K562 (cell line): Measurements from ENCODE around the gene INSYN2B. TPM values are rescaled to one million over a fixed set of nuclear protein-coding genes. Genes with fewer than 3 reads are reported as not detected.

Experiments used
- ATAC-seq: fragments of 200-7000 bp; cut with Tn5 transposase; 3 replicates; pipeline ENCODE4 v1.9.1; 2020; ENCODE audit warnings: moderate library complexity
- BruUV-seq: library from RNA; stranded (reverse); fragments of 400-500 nt; replicated peaks from 2 replicates; lab custom pipeline; 2021; lab: Mats Ljungman, UMichigan
- CTCF ChIA-PET: fragments of 300-600 bp; formaldehyde crosslinking; extraction: SDS; loops from one replicate; lab custom pipeline; 2021; ENCODE audit warnings: low intra/inter-chr PET ratio; lab: Yijun Ruan, JAX
- POLR2A ChIA-PET: fragments of 300-600, 350-650 bp; sonication (Branson Sonifier 250); formaldehyde crosslinking; extraction: SDS; loops from one replicate; lab custom pipeline; 2021; ENCODE audit warnings: antibody characterized with exemption, inconsistent platforms; lab: Yijun Ruan, JAX
- DNase-seq, 4 experiments: peaks; one replicate each; pipeline versions ENCODE4 v3.0.0 to v3.0.0-alpha.2; 2011 to 2018; ENCODE audit warnings: low spot score in 3 of 4, mixed read lengths in 3 of 4; ENCODE audit errors: extremely low read depth in 1 of 4
- FAIRE-seq: peaks from 2 replicates; lab custom pipeline; 2011; peaks lifted over from hg19 to GRCh38; lab: Jason Lieb, UNC
- H2AFZ ChIP-seq: 2 replicates; pipeline ENCODE4 v1.6.0; 2011; ENCODE audit warnings: low read depth, low read length, control low read depth, inconsistent platforms
- H3K27ac ChIP-seq: fragments of 200-600 bp; 3 replicates; pipeline ENCODE4 v1.8.0; 2011; ENCODE audit warnings: low read depth, mild to moderate bottlenecking, control low read depth, inconsistent platforms, low read length, moderate library complexity, mixed read lengths; ENCODE audit errors: extremely low read depth
- H3K27me3 ChIP-seq, 2 experiments: fragments of 300-600 bp in 1 of 2; 2 replicates in 1 of 2; 3 replicates in 1 of 2; pipeline versions ENCODE4 v1.6.0 to v1.8.0; 2011; ENCODE audit warnings: inconsistent platforms in 2 of 2, low read length in 2 of 2, mild to moderate bottlenecking in 1 of 2, mixed read lengths in 1 of 2, moderate library complexity in 1 of 2; ENCODE audit not compliant: control insufficient read depth in 2 of 2, insufficient read depth in 2 of 2
- H3K36me3 ChIP-seq: fragments of 300-600 bp; 3 replicates; pipeline ENCODE4 v1.8.0; 2011; ENCODE audit warnings: mild to moderate bottlenecking, low read length, inconsistent platforms; ENCODE audit not compliant: control insufficient read depth, insufficient read depth
- H3K4me1 ChIP-seq, 2 experiments: fragments of 200-600 bp in 1 of 2; replicated peaks in 1 of 2; 2 replicates in 1 of 2; 3 replicates in 1 of 2; pipeline versions ENCODE4 v1.5.1 to v1.8.0; 2011; ENCODE audit warnings: inconsistent platforms in 2 of 2, low read length in 2 of 2, mild to moderate bottlenecking in 1 of 2, mixed read lengths in 1 of 2, moderate library complexity in 1 of 2; ENCODE audit not compliant: control insufficient read depth in 2 of 2, insufficient read depth in 2 of 2
- H3K4me2 ChIP-seq: 2 replicates; pipeline ENCODE4 v1.6.1; 2011; ENCODE audit warnings: low read length, control low read depth, inconsistent platforms, mixed read lengths; ENCODE audit not compliant: insufficient read depth
- H3K4me3 ChIP-seq: fragments of 200-600 bp; sonication (generic), shearing (Covaris generic); 2 replicates; pipeline ENCODE4 v1.5.1; 2016; ENCODE audit warnings: control low read depth, inconsistent platforms
- H3K79me2 ChIP-seq: fragments of 200-600 bp; 3 replicates; pipeline ENCODE4 v1.8.0; 2011; ENCODE audit warnings: low read length, inconsistent platforms; ENCODE audit not compliant: control insufficient read depth, insufficient read depth
- H3K9ac ChIP-seq, 2 experiments: 2 replicates each; pipeline versions ENCODE4 v1.6.0 to v1.6.1; 2011; ENCODE audit warnings: low read depth in 2 of 2, low read length in 2 of 2, control low read depth in 1 of 2, inconsistent platforms in 1 of 2, mild to moderate bottlenecking in 1 of 2, mixed read lengths in 1 of 2; ENCODE audit not compliant: insufficient read depth in 1 of 2
- H3K9me1 ChIP-seq: one replicate; pipeline ENCODE4 v1.6.0; 2011; ENCODE audit warnings: inconsistent platforms, mild to moderate bottlenecking, low read length, moderate library complexity; ENCODE audit not compliant: control insufficient read depth, insufficient read depth
- H3K9me3 ChIP-seq: replicated peaks from 2 replicates; pipeline ENCODE4 v1.5.1; 2011; ENCODE audit warnings: low read depth, low read length, inconsistent platforms; ENCODE audit not compliant: control insufficient read depth, insufficient read depth
- H4K20me1 ChIP-seq: replicated peaks from 2 replicates; pipeline ENCODE4 v1.6.1; 2011; ENCODE audit warnings: low read length, inconsistent platforms, mixed read lengths; ENCODE audit not compliant: control insufficient read depth, insufficient read depth
- CBX3 ChIP-seq, 2 experiments: IDR thresholded peaks; 1 replicate in 1 of 2; 2 replicates in 1 of 2; pipeline ENCODE4 v1.6.1; 2012; ENCODE audit warnings: inconsistent platforms in 2 of 2, low read length in 2 of 2, borderline replicate concordance in 1 of 2, control low read depth in 1 of 2
- E2F4 ChIP-seq: sonication (generic); formaldehyde crosslinking; IDR thresholded peaks from 2 replicates; pipeline ENCODE4 v1.8.0; 2022; ENCODE audit warnings: mild to moderate bottlenecking, low read depth, missing genetic modification reagents
- HDAC6 ChIP-seq: IDR thresholded peaks from 2 replicates; pipeline ENCODE4 v1.6.1; 2012; ENCODE audit warnings: low read depth, mild to moderate bottlenecking, control low read depth, inconsistent platforms, low read length, moderate library complexity
- HSF4 ChIP-seq: fragments of 250-450 bp; sonication (Bioruptor Pico); IDR thresholded peaks from 2 replicates; pipeline ENCODE4 v2.1.2; 2022; ENCODE audit warnings: mild to moderate bottlenecking, moderate library complexity, borderline replicate concordance
- JUN ChIP-seq, 2 experiments: sonication (generic) in 1 of 2; formaldehyde crosslinking in 1 of 2; IDR thresholded peaks; 2 replicates each; pipeline versions ENCODE4 v1.6.1 to v1.8.0; 2012 to 2022; ENCODE audit warnings: borderline replicate concordance in 2 of 2, mild to moderate bottlenecking in 2 of 2, improper control_type of control experiment in 1 of 2, low read depth in 1 of 2, low read length in 1 of 2, missing genetic modification reagents in 1 of 2
- KLF1 ChIP-seq: fragments of 450-650 bp; IDR thresholded peaks from 2 replicates; pipeline ENCODE4 v1.6.1; 2016; ENCODE audit warnings: missing genetic modification characterization, missing compliant biosample characterization
- SIX5 ChIP-seq, 2 experiments: IDR thresholded peaks; 2 replicates each; pipeline ENCODE4 v1.6.1; 2011; ENCODE audit warnings: low read length in 2 of 2, borderline replicate concordance in 1 of 2, low read depth in 1 of 2, mild to moderate bottlenecking in 1 of 2, moderate library complexity in 1 of 2; ENCODE audit not compliant: insufficient read depth in 1 of 2
- SMAD1 ChIP-seq: fragments of 150-350 bp; IDR thresholded peaks from 2 replicates; pipeline ENCODE4 v1.6.1; 2014; ENCODE audit warnings: low read length, low read depth; ENCODE audit not compliant: partially characterized antibody
- TARDBP ChIP-seq: fragments of 450-650 bp; IDR thresholded peaks from 2 replicates; pipeline ENCODE4 v1.6.1; 2016
- ZKSCAN8 ChIP-seq: fragments of 200-800 bp; sonication (Bioruptor generic); IDR thresholded peaks from 2 replicates; pipeline ENCODE4 v1.6.1; 2016; ENCODE audit warnings: missing genetic modification characterization, missing compliant biosample characterization
- ZNF436 ChIP-seq: fragments of 250-450, 450-650 bp; sonication (Bioruptor Pico); formaldehyde crosslinking; IDR thresholded peaks from 2 replicates; pipeline ENCODE4 v1.7.0; 2020; ENCODE audit warnings: mild to moderate bottlenecking
- ZNF766 ChIP-seq: fragments of 200-800 bp; sonication (Bioruptor generic); conservative IDR thresholded peaks from 2 replicates; pipeline ENCODE4 v1.6.1; 2016; ENCODE audit warnings: missing genetic modification characterization, missing compliant biosample characterization
- WGBS: fragments of 100-300 bp; shearing (Covaris generic); methylation state at CpG from one replicate; pipeline ENCODE4 v1.1.6; 2016; ENCODE audit warnings: low coverage, mixed read lengths; ENCODE audit not compliant: insufficient coverage; ENCODE audit errors: missing lambda C conversion rate; 5-methylcytosine and 5-hydroxymethylcytosine counted together
- in situ Hi-C: fragments of 300-500 bp; cut with MboI; formaldehyde crosslinking; loops from 4 replicates; pipeline ENCODE4 v1.15.0; 2018; ENCODE audit warnings: inconsistent platforms, mixed read lengths
- intact Hi-C: fragments of 100-400 bp; cut with micrococcal nuclease; formaldehyde crosslinking; loops from 2 replicates; pipeline ENCODE4 v1.14.2; 2022
- polyA plus RNA-seq, 8 experiments: library from polyadenylated mRNA; depleted of rRNA in 4 of 8; stranded (reverse) in 5 of 8; unstranded in 3 of 8; fragments of >200 nt; fragmentation: Nextera tagmentation in 2 of 8; fragmentation: Illumina TruSeq in 1 of 8; extraction: Ambion mirVana in 2 of 8; extraction: Trizol in 1 of 8; gene quantifications; 2 replicates each; pipeline versions ENCODE4 v1.2.1 to v1.2.3, GENCODE V29; 2011 to 2014; ENCODE audit warnings: inconsistent platforms in 1 of 8, missing spikeins in 1 of 8
- total RNA-seq, 7 experiments: library from RNA; depleted of rRNA in 6 of 7; stranded (reverse); fragments of >200 nt in 6 of 7; fragmentation: Illumina TruSeq in 2 of 7; extraction: Trizol in 2 of 7; gene quantifications; 2 replicates each; pipeline versions ENCODE4 v1.2.1 to v1.2.3, GENCODE V29; 2011 to 2021; ENCODE audit warnings: low replicate concordance in 1 of 7
- TF ChIP-seq, protein P1 (sequence below): fragments of 200-800 bp; sonication (Bioruptor generic); IDR thresholded peaks from 2 replicates; pipeline ENCODE4 v1.6.1; 2017; ENCODE audit warnings: missing genetic modification characterization, missing compliant biosample characterization

Gene INSYN2B
- total and polyA plus RNA-seq, 9 of the 15 experiments (the other 6 are each of a cell fraction or from before 2014, with no cell fraction given), result not detected

- Histone ChIP-seq H4K20me1 (no peaks in the 10 kb centered on the region), H3K4me1 (no peaks in the 10 kb centered on the region), H3K4me2 (no peak overlapping the region), H3K9me1 (no peaks in the 10 kb centered on the region), H3K79me2 (no peaks in the 10 kb centered on the region), H3K27ac (no peak overlapping the region), H3K27me3 (peaks cover 0 to 5% of the 10 kb centered on the region in 2 experiments; a peak in 2 of 5 replicates), H3K36me3 (no peaks in the 10 kb centered on the region), H2AFZ (no peak overlapping the region), H3K4me3 (no peak overlapping the region), H3K9ac (no peak overlapping the region), H3K9me3 (no peaks in the 10 kb centered on the region)
- TF ChIP-seq E2F4 (CRISPR knock-in tag) (no peak), TARDBP (no peak), SIX5 (IDR thresholded peaks at IDR 0.05; ENCODE audit: borderline replicate concordance in 1 of 2, insufficient read depth in 1 of 2, low read depth in 1 of 2, low read length in 2 of 2) (no peak), ZNF766 (CRISPR knock-in tag) (no peak)
- no TSS peak for BruUV-seq
- no peak for FAIRE-seq
- ChIA-PET POLR2A (interaction anchor here (0.6 kb wide), 1 partner anchor 86 kb away, joined by 4 read pairs; no protein-coding TSS in a partner anchor), CTCF (no interaction called here)
- no peak for DNase-seq
- intact Hi-C loops (no loop called here), in situ Hi-C loops (no loop called here)
- ATAC-seq, result no peak
- 4% methylated on average over 4 of the region's 4 CpGs for WGBS
Observed at GRCh38 chr5:169943026-169943425, 37.3 kb downstream of the INSYN2B start.

GRCh38 chr5:169942181-169942580, 38.1 kb downstream of the INSYN2B start:
- Histone ChIP-seq H3K27me3 (peaks cover 0 to 5% of the 10 kb centered on the region in 2 experiments; a peak in 2 of 5 replicates), H3K27ac (no peak overlapping the region), H3K79me2 (no peaks in the 10 kb centered on the region), H3K36me3 (no peaks in the 10 kb centered on the region), H3K4me1 (no peaks in the 10 kb centered on the region), H4K20me1 (no peaks in the 10 kb centered on the region), H3K4me2 (no peak overlapping the region), H2AFZ (no peak overlapping the region), H3K9me1 (no peaks in the 10 kb centered on the region), H3K9ac (no peak overlapping the region), H3K4me3 (no peak overlapping the region), H3K9me3 (no peaks in the 10 kb centered on the region)
- 0% methylated on average over 1 of the region's 1 CpG for WGBS
- no TSS peak for BruUV-seq
- intact Hi-C loops, result no loop called here
- ATAC-seq (no peak), DNase-seq (no peak), FAIRE-seq (no peak)
- no peak for TF ChIP-seq HDAC6
- TF ChIP-seq, protein P1, sequence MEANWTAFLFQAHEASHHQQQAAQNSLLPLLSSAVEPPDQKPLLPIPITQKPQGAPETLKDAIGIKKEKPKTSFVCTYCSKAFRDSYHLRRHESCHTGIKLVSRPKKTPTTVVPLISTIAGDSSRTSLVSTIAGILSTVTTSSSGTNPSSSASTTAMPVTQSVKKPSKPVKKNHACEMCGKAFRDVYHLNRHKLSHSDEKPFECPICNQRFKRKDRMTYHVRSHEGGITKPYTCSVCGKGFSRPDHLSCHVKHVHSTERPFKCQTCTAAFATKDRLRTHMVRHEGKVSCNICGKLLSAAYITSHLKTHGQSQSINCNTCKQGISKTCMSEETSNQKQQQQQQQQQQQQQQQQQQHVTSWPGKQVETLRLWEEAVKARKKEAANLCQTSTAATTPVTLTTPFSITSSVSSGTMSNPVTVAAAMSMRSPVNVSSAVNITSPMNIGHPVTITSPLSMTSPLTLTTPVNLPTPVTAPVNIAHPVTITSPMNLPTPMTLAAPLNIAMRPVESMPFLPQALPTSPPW, result no peak
- TF ChIP-seq SIX5 (IDR thresholded peaks at IDR 0.05; ENCODE audit: borderline replicate concordance in 1 of 2, insufficient read depth in 1 of 2, low read depth in 1 of 2, low read length in 2 of 2), result no peak
- no peak for TF ChIP-seq HSF4
- no peak for TF ChIP-seq CBX3 (IDR thresholded peaks at IDR 0.05; ENCODE audit: borderline replicate concordance in 1 of 2, low read length in 2 of 2)
- TF ChIP-seq JUN (IDR thresholded peaks at IDR 0.05; ENCODE audit: borderline replicate concordance, low read depth, low read length), result no peak
- no peak for TF ChIP-seq JUN (CRISPR knock-in tag; IDR thresholded peaks at IDR 0.05; ENCODE audit: borderline replicate concordance)
- TF ChIP-seq ZKSCAN8 (CRISPR knock-in tag), result no peak
- TF ChIP-seq SMAD1, result no peak
- TF ChIP-seq ZNF436 (CRISPR knock-in tag), result no peak
- TF ChIP-seq KLF1 (tag), result no peak
- in situ Hi-C loops, result no loop called here
- POLR2A ChIA-PET, result interaction anchor here (0.6 kb wide), 1 partner anchor 86 kb away, joined by 4 read pairs; no protein-coding TSS in a partner anchor
- CTCF ChIA-PET, result no interaction called here
